ENCODE measurements around the gene LEP. TPM values are rescaled to one million over a fixed set of nuclear protein-coding genes. Genes with fewer than 3 reads are reported as not detected.

Gene LEP
- total RNA-seq, 5 donors from 2014 or later (not counting 1 experiment from before 2014, with no cell fraction given): not detected

DNA sequence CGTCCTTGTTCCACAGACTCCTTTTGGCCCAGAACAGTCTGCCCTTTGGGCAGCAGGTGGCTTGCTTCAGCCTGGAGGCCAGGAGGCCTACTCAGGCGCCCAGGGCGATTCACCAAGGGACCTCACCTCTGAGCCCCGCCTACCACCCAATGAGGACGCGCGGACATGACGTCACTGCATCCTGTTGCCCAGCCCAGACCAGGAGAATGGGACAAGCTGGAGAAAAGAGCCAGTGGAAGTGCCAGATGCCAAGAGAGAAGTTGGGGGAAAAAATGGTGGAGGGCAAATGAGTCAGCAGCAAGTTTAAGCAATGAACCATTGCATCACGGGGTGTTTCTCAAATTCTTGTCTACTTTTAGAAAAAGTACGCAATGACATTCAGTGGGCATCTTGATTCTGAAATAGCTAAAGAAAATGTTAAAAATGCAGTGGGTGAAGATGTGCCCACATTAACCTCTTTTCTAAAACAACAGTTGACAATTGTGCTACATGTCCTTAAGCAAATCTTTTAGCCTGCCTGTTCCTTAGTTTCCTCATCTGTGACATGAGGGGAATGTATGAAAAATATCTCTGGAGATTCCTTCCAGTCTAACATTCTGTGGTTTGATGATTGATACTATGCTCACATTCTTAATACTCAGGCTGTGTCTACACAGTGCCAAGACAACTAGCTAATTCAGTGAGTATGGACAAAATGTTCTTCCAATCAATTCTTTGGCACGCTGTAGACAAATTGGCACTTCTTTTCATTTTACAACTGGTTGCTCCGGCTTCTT, 23.9 kb upstream of the LEP start:
- Mint-ChIP-seq H3K27me3 (peaks cover 19 to 21% of the 10 kb centered on the region in 2 donors), H3K4me3 (no peak overlapping the region), H3K9me3 (no peaks in the 10 kb centered on the region), H3K36me3 (no peaks in the 10 kb centered on the region), H3K27ac (no peak overlapping the region), H3K4me1 (no peaks in the 10 kb centered on the region)
- H3K36me3 ChIP-seq (ENCODE audit: control insufficient read depth in 2 of 2, extremely low read depth in 1 of 2, insufficient read depth in 1 of 2, low read length in 1 of 2): no peaks in the 10 kb centered on the region
- DNase-seq: no peak
- H3K4me1 ChIP-seq (ENCODE audit: control insufficient read depth in 1 of 2, extremely low read depth in 1 of 2, insufficient read depth in 2 of 2, low read length in 2 of 2): no peaks in the 10 kb centered on the region
- H3K27me3 ChIP-seq (replicated peaks in 1 of 2; ENCODE audit: control insufficient read depth in 2 of 2, extremely low read depth in 1 of 2, insufficient read depth in 2 of 2, low read length in 1 of 2): peaks cover 0 to 5% of the 10 kb centered on the region in 2 experiments
- no peaks in the 10 kb centered on the region for H3K9me3 ChIP-seq
- CTCF ChIA-PET: no interaction called here
- no peak for ATAC-seq (replicated peaks in 1 of 4)
- WGBS (ENCODE audit: insufficient coverage): 97% methylated on average over 9 of the region's 12 CpGs
- POLR2A ChIA-PET: no interaction called here
- H3K27ac ChIP-seq (ENCODE audit: low read length): no peak overlapping the region
- H3K4me3 ChIP-seq (ENCODE audit: control insufficient read depth in 1 of 2, extremely low read depth in 1 of 2, low read length in 1 of 2): no peak overlapping the region

DNA sequence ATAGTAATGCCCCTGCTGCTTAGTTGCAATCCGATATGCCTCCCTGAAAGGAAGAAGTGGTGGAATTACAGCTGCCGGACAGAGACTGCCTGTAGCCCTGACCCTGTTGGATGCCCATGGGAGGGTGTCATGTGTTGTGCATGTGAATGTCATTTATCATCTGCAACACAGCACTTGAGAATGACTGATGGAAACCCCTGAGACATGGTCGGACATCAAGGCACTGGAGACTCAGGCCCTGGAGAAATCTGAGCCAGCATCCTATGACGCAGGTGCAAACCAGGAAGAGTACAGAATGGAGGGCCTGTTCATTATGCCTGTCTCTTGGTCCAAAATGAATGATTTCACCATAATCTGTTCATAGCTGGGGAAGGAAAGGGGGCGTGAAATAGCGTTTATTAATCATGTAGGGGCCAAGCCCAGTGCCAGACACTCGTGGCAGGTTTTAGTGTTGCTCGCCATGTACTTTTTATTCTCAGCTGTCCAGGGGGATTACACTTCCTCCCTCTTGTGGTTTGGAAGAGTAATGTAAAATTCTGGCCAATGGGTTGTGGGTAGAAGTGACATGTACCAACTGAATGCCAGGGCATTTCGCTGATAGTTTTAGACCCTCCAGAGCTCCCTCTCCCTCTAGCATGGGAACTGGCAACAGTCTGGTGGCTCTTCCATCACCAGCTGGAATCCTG, 23.0 kb upstream of the LEP start:
- peaks cover 23 to 24% of the 10 kb centered on the region in 2 donors for H3K27me3 Mint-ChIP-seq
- 78% methylated on average over 5 of the region's 9 CpGs for WGBS (ENCODE audit: insufficient coverage)

DNA sequence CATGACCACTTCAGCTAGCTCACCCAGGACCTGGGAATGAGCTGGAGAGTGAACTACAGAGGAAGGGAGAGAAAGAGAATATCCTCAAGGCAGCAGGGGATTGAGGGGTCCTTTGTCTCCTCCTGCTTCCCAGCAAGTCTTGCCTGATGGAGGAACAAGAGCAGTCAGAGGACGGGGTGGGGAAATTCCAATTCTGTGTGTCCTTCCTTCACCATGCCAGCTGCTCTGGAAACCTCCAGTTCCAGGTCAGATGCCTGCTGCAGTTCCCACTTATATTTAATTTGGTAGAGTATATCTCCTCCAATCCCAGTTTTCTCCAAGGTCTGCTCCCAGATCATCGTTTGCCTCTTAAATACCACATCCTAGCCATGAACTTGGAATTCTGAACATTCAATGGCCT, 21.4 kb upstream of the LEP start:
- Histone ChIP-seq H3K36me3 (ENCODE audit: control insufficient read depth in 2 of 2, extremely low read depth in 1 of 2, insufficient read depth in 1 of 2, low read length in 1 of 2) (no peaks in the 10 kb centered on the region), H3K27ac (ENCODE audit: low read length) (no peak overlapping the region), H3K27me3 (replicated peaks in 1 of 2; ENCODE audit: control insufficient read depth in 2 of 2, extremely low read depth in 1 of 2, insufficient read depth in 2 of 2, low read length in 1 of 2) (peaks cover 0 to 6% of the 10 kb centered on the region in 2 experiments), H3K4me1 (ENCODE audit: control insufficient read depth in 1 of 2, extremely low read depth in 1 of 2, insufficient read depth in 2 of 2, low read length in 2 of 2) (no peaks in the 10 kb centered on the region), H3K4me3 (ENCODE audit: control insufficient read depth in 1 of 2, extremely low read depth in 1 of 2, low read length in 1 of 2) (no peak overlapping the region), H3K9me3 (no peaks in the 10 kb centered on the region)
- no CpG with 5 or more reads among the region's 2 CpGs for WGBS (ENCODE audit: insufficient coverage)
- DNase-seq: no peak
- Mint-ChIP-seq H3K9me3 (no peaks in the 10 kb centered on the region), H3K4me1 (peaks cover 0 to 3% (median 0%) of the 10 kb centered on the region in 3 donors), H3K27ac (no peak overlapping the region), H3K27me3 (peaks cover 21 to 23% of the 10 kb centered on the region in 2 donors), H3K4me3 (no peak overlapping the region), H3K36me3 (no peaks in the 10 kb centered on the region)
- POLR2A ChIA-PET: interaction anchor here in 1 of 2 donors (0.5 kb wide), 1 partner anchor 508 kb away, joined by 3 read pairs; no protein-coding TSS in a partner anchor
- no peak for ATAC-seq (replicated peaks in 1 of 4)
- CTCF ChIA-PET: no interaction called here

More for the DNA sequence above, 23.0 kb upstream of the LEP start:
- H3K4me1 Mint-ChIP-seq: peaks cover 0 to 2% (median 0%) of the 10 kb centered on the region in 3 donors
- no peaks in the 10 kb centered on the region for H3K36me3 ChIP-seq (ENCODE audit: control insufficient read depth in 2 of 2, extremely low read depth in 1 of 2, insufficient read depth in 1 of 2, low read length in 1 of 2)
- H3K4me3 Mint-ChIP-seq: no peak overlapping the region
- no peak overlapping the region for H3K27ac ChIP-seq (ENCODE audit: low read length)
- H3K4me3 ChIP-seq (ENCODE audit: control insufficient read depth in 1 of 2, extremely low read depth in 1 of 2, low read length in 1 of 2): no peak overlapping the region
- no peaks in the 10 kb centered on the region for H3K9me3 ChIP-seq
- POLR2A ChIA-PET: no interaction called here
- no peak for DNase-seq
- ATAC-seq (replicated peaks in 1 of 4): no peak
- H3K36me3 Mint-ChIP-seq: no peaks in the 10 kb centered on the region
- no peak overlapping the region for H3K27ac Mint-ChIP-seq
- CTCF ChIA-PET: interaction anchor here in 1 of 2 donors (1.2 to 1.5 kb wide), 2 partner anchors 8 to 510 kb away, joined by 4 to 5 read pairs; no protein-coding TSS in a partner anchor
- H3K9me3 Mint-ChIP-seq: no peaks in the 10 kb centered on the region
- H3K4me1 ChIP-seq (ENCODE audit: control insufficient read depth in 1 of 2, extremely low read depth in 1 of 2, insufficient read depth in 2 of 2, low read length in 2 of 2): no peaks in the 10 kb centered on the region
- H3K27me3 ChIP-seq (replicated peaks in 1 of 2; ENCODE audit: control insufficient read depth in 2 of 2, extremely low read depth in 1 of 2, insufficient read depth in 2 of 2, low read length in 1 of 2): peaks cover 0 to 8% of the 10 kb centered on the region in 2 experiments

DNA sequence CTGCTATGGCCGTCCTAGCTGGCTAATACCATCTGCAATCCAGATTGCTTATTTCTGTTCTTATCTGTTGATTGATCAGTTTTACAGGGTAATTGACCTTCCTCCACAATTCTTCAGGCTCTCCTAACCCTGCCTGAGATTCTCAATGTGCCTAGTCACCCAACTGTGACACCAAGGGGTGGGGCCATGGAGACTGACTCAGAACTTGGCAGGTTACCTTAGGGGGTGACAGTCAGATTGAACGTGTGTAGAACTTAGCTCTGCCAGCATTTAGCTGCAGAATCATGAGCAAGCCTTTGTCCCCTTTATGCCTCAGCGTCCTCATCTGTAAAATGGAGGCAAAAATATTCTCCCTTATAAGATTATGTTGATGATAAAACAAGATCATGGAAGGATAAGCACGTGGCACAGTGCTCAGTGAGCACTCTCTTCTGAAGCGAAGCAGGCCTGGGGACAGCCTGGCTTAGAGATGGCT, 19.1 kb upstream of the LEP start:
- 80% methylated on average over 3 of the region's 5 CpGs for WGBS (ENCODE audit: insufficient coverage)
- Histone ChIP-seq H3K9me3 (no peaks in the 10 kb centered on the region), H3K36me3 (ENCODE audit: control insufficient read depth in 2 of 2, extremely low read depth in 1 of 2, insufficient read depth in 1 of 2, low read length in 1 of 2) (no peaks in the 10 kb centered on the region), H3K27ac (ENCODE audit: low read length) (no peak overlapping the region), H3K4me3 (ENCODE audit: control insufficient read depth in 1 of 2, extremely low read depth in 1 of 2, low read length in 1 of 2) (no peak overlapping the region), H3K27me3 (replicated peaks in 1 of 2; ENCODE audit: control insufficient read depth in 2 of 2, extremely low read depth in 1 of 2, insufficient read depth in 2 of 2, low read length in 1 of 2) (peaks cover 0 to 8% of the 10 kb centered on the region in 2 experiments), H3K4me1 (ENCODE audit: control insufficient read depth in 1 of 2, extremely low read depth in 1 of 2, insufficient read depth in 2 of 2, low read length in 2 of 2) (no peaks in the 10 kb centered on the region)
- Mint-ChIP-seq H3K4me3 (no peak overlapping the region), H3K9me3 (no peaks in the 10 kb centered on the region), H3K36me3 (no peaks in the 10 kb centered on the region), H3K27me3 (peaks cover 23 to 30% of the 10 kb centered on the region in 2 donors), H3K4me1 (peaks cover 0 to 3% (median 0%) of the 10 kb centered on the region in 3 donors), H3K27ac (no peak overlapping the region)
- DNase-seq (no peak), ATAC-seq (replicated peaks in 1 of 4) (no peak)
- CTCF ChIA-PET: interaction anchor here in 1 of 2 donors (0.6 to 1.0 kb wide), 2 partner anchors 512 to 553 kb away, joined by 3 read pairs; no protein-coding TSS in a partner anchor
- POLR2A ChIA-PET: no interaction called here

DNA sequence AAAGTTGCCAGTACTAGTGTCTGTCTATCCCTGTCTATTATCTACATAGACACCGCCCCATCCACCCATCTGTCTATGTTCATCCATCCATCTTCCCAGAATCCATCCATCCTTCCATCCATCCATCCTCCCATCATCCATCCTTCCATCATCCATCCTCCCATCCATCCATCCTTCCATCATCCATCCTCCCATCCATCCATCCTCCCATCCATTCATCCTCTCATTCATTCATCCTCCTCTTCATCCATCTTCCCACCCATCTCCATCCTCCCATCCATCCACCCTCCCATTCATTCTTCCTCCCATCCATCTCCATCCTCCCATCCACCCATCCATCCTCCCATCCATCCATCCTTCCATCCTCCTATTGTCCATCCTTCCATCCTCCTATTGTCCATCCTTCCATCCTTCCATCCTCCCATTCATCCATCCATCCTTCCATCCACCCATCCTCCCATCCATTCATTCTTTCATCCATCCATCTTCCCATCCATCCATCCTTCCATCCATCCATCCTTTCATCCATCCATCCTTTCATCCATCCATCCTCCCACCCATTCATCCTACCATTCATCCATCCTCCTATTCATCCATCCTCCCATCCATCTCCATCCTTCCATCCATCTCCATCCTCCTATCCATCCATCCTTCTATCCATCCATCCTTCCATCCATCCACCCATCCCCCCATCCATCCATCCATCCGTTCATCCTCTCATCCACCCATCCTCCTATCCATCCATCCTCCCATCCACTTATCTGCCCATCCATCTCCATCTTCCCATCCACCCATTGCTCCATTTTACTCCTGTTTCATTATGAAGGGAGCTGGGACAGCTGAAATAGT, 14.7 kb upstream of the LEP start:
- Histone ChIP-seq H3K4me3 (ENCODE audit: control insufficient read depth in 1 of 2, extremely low read depth in 1 of 2, low read length in 1 of 2) (no peak overlapping the region), H3K27me3 (replicated peaks in 1 of 2; ENCODE audit: control insufficient read depth in 2 of 2, extremely low read depth in 1 of 2, insufficient read depth in 2 of 2, low read length in 1 of 2) (peaks cover 0 to 25% of the 10 kb centered on the region in 2 experiments), H3K36me3 (ENCODE audit: control insufficient read depth in 2 of 2, extremely low read depth in 1 of 2, insufficient read depth in 1 of 2, low read length in 1 of 2) (no peaks in the 10 kb centered on the region), H3K4me1 (ENCODE audit: control insufficient read depth in 1 of 2, extremely low read depth in 1 of 2, insufficient read depth in 2 of 2, low read length in 2 of 2) (no peaks in the 10 kb centered on the region), H3K27ac (ENCODE audit: low read length) (no peak overlapping the region), H3K9me3 (no peaks in the 10 kb centered on the region)
- ATAC-seq (replicated peaks in 1 of 4) (no peak), DNase-seq (no peak)
- no peaks in the 10 kb centered on the region for H3K9me3 Mint-ChIP-seq
- H3K4me3 Mint-ChIP-seq: no peak overlapping the region
- H3K4me1 Mint-ChIP-seq: peaks cover 0 to 3% (median 0%) of the 10 kb centered on the region in 3 donors
- ChIA-PET POLR2A (no interaction called here), CTCF (no interaction called here)
- H3K36me3 Mint-ChIP-seq: no peaks in the 10 kb centered on the region
- H3K27ac Mint-ChIP-seq: no peak overlapping the region
- 94% methylated on average over 1 of the region's 2 CpGs for WGBS (ENCODE audit: insufficient coverage)
- H3K27me3 Mint-ChIP-seq: peaks cover 24 to 31% of the 10 kb centered on the region in 2 donors

DNA sequence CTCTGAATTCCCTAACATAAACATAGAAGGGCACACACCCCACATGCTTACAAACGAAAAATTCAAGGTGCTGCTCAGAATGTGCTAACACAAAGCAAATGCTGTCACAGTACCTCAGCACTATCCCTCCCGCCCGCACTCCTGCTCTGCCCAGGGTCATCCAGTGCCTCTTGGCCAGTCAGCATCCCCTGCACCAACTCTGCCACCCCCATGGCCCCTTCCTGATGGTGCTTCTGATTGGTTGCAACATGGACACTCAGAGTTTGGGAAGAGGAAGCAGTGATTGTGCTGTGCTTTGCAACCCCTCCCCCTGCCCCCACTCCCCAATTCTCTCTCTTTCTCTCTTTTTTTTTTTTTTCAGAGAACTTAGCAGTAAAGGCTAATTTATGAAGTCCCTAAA, 13.8 kb upstream of the LEP start:
- Histone ChIP-seq H3K36me3 (ENCODE audit: control insufficient read depth in 2 of 2, extremely low read depth in 1 of 2, insufficient read depth in 1 of 2, low read length in 1 of 2) (no peaks in the 10 kb centered on the region), H3K27ac (ENCODE audit: low read length) (no peak overlapping the region), H3K9me3 (no peaks in the 10 kb centered on the region), H3K4me3 (ENCODE audit: control insufficient read depth in 1 of 2, extremely low read depth in 1 of 2, low read length in 1 of 2) (no peak overlapping the region), H3K27me3 (replicated peaks in 1 of 2; ENCODE audit: control insufficient read depth in 2 of 2, extremely low read depth in 1 of 2, insufficient read depth in 2 of 2, low read length in 1 of 2) (peaks cover 0 to 25% of the 10 kb centered on the region in 2 experiments), H3K4me1 (ENCODE audit: control insufficient read depth in 1 of 2, extremely low read depth in 1 of 2, insufficient read depth in 2 of 2, low read length in 2 of 2) (no peaks in the 10 kb centered on the region)
- Mint-ChIP-seq H3K9me3 (no peaks in the 10 kb centered on the region), H3K27me3 (peaks cover 24 to 32% of the 10 kb centered on the region in 2 donors), H3K4me3 (no peak overlapping the region), H3K36me3 (no peaks in the 10 kb centered on the region), H3K4me1 (peaks cover 0 to 3% (median 0%) of the 10 kb centered on the region in 3 donors), H3K27ac (no peak overlapping the region)
- ATAC-seq (replicated peaks in 1 of 4) (no peak), DNase-seq (no peak)
- POLR2A ChIA-PET: no interaction called here
- WGBS (ENCODE audit: insufficient coverage): 69% methylated on average over 3 of the region's 3 CpGs
- CTCF ChIA-PET: no interaction called here
